NCI-H1417 treated with DMSO at 0.1 percent for 48 hours (cell line): Measurements from ENCODE around the gene LTBP1.
"Not testable (repeated sequence)": the region's sequence is repeated elsewhere in the genome, so short reads cannot be mapped to it uniquely, and the experiment has no call there.

Experiments used
- DNase-seq: peaks from one replicate; lab custom pipeline; 2025; lab: John Stamatoyannopoulos, UW

LTBP1 gene

GRCh38 chr2:33381301-33381858 lies 434.6 kb downstream of the LTBP1 start:
- DNase-seq, result no peak

- DNase-seq, result no peak
Observed at GRCh38 chr2:33383855-33384598, 437.3 kb downstream of the LTBP1 start.

GRCh38 chr2:33384599-33384961 lies 437.8 kb downstream of the LTBP1 start:
- no peak for DNase-seq

- DNase-seq, result no peak
Observed at GRCh38 chr2:33388996-33389395, 442.2 kb downstream of the LTBP1 start.

- DNase-seq, result not testable (repeated sequence)
Observed at GRCh38 chr2:33389695-33390094, 442.9 kb downstream of the LTBP1 start.

- no peak for DNase-seq
Observed at GRCh38 chr2:33391529-33392255, 444.9 kb downstream of the LTBP1 start.

GRCh38 chr2:33392366-33392765 lies 445.6 kb downstream of the LTBP1 start:
- no peak for DNase-seq

- DNase-seq, result no peak
Observed at GRCh38 chr2:33395034-33395433, 448.3 kb downstream of the LTBP1 start.

- DNase-seq, result no peak
Observed at GRCh38 chr2:33395655-33396249, 449.0 kb downstream of the LTBP1 start.

- DNase-seq, result no peak
Observed at GRCh38 chr2:33404321-33404720, 457.6 kb downstream of the LTBP1 start.

- no peak for DNase-seq
Observed at GRCh38 chr2:33406622-33407021, 459.9 kb downstream of the LTBP1 start.

GRCh38 chr2:33408109-33408508 lies 461.4 kb downstream of the LTBP1 start:
- no peak for DNase-seq

GRCh38 chr2:33409417-33409955 lies 462.7 kb downstream of the LTBP1 start:
- DNase-seq, result no peak

- DNase-seq, result no peak
Observed at GRCh38 chr2:33411765-33412164, 465.0 kb downstream of the LTBP1 start.

GRCh38 chr2:33412920-33413319 lies 466.2 kb downstream of the LTBP1 start:
- no peak for DNase-seq

GRCh38 chr2:33419581-33420200 lies 472.9 kb downstream of the LTBP1 start:
- DNase-seq, result no peak

GRCh38 chr2:33420726-33421125 lies 474.0 kb downstream of the LTBP1 start:
- DNase-seq, result no peak

GRCh38 chr2:33421820-33422219 lies 475.1 kb downstream of the LTBP1 start:
- DNase-seq, result no peak

GRCh38 chr2:33425161-33425560 lies 478.4 kb downstream of the LTBP1 start:
- no peak for DNase-seq

GRCh38 chr2:33425586-33426031 lies 478.9 kb downstream of the LTBP1 start:
- no peak for DNase-seq

GRCh38 chr2:33426666-33427231 lies 480.0 kb downstream of the LTBP1 start:
- no peak for DNase-seq

- DNase-seq, result no peak
Observed at GRCh38 chr2:33430077-33430476, 483.3 kb downstream of the LTBP1 start.
